Astrocyte of the hippocampus (primary cell): ENCODE results near the gene SYNJ2.

Experiments
- DNase-seq: peaks from one replicate; pipeline ENCODE4 v3.0.0; 2011; ENCODE audit warnings: low read depth, low spot score

SYNJ2 gene

GRCh38 chr6:157998707-157999167, 17.1 kb downstream of the SYNJ2 start:
- DNase-seq: no peak

GRCh38 chr6:157999168-158000051, 17.7 kb downstream of the SYNJ2 start:
- no peak for DNase-seq

- DNase-seq: no peak
Measured at GRCh38 chr6:158000530-158001307, 19.1 kb downstream of the SYNJ2 start.

GRCh38 chr6:158002249-158002950, 20.7 kb downstream of the SYNJ2 start:
- DNase-seq: no peak

- peak; percentile 90 for DNase-seq
Measured at GRCh38 chr6:158002951-158003853, 21.5 kb downstream of the SYNJ2 start.

- DNase-seq: no peak
Measured at GRCh38 chr6:158003910-158004700, 22.4 kb downstream of the SYNJ2 start.

GRCh38 chr6:158004701-158005095, 23.0 kb downstream of the SYNJ2 start:
- DNase-seq: no peak

GRCh38 chr6:158005626-158006180, 24.0 kb downstream of the SYNJ2 start:
- no peak for DNase-seq

- no peak for DNase-seq
Measured at GRCh38 chr6:158006331-158006730, 24.7 kb downstream of the SYNJ2 start.

- DNase-seq: no peak
Measured at GRCh38 chr6:158006821-158007570, 25.3 kb downstream of the SYNJ2 start.

GRCh38 chr6:158008864-158009113, 27.1 kb downstream of the SYNJ2 start:
- DNase-seq: no peak

- DNase-seq: peak; percentile 62
Measured at GRCh38 chr6:158009114-158009891, 27.6 kb downstream of the SYNJ2 start.

GRCh38 chr6:158009935-158010585, 28.4 kb downstream of the SYNJ2 start:
- no peak for DNase-seq

GRCh38 chr6:158010591-158011477, 29.2 kb downstream of the SYNJ2 start:
- no peak for DNase-seq

- DNase-seq: peak; percentile 49
Measured at GRCh38 chr6:158011478-158011920, 29.8 kb downstream of the SYNJ2 start.

GRCh38 chr6:158011980-158012566, 30.4 kb downstream of the SYNJ2 start:
- no peak for DNase-seq
